NCI-H748 (cell line): ENCODE results near the gene DYRK1B.

Experiments
- DNase-seq: peaks from one replicate; lab custom pipeline; 2025; ENCODE audit not compliant: unreplicated experiment; lab: John Stamatoyannopoulos, UW

DYRK1B gene

DNA sequence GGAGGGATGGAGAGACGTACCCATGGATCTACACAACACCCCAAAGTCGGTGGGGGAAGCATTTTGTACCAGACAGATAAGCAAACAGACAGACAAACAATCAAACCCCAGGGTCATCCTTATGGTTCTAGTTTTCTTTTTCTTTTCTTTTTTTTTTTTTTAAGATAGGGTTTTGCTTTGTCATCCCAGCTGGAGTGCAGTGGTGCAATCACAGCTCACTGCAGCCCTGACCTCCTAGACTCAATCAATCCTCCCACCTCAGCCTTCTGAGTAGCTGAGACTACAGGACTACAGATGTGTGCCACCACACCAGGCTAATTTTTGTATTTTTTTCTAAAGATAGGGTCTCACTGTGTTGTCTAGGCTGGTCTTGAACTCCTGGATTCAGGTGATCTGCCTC is 30.2 kb upstream of the DYRK1B start:
- no peak for DNase-seq

DNA sequence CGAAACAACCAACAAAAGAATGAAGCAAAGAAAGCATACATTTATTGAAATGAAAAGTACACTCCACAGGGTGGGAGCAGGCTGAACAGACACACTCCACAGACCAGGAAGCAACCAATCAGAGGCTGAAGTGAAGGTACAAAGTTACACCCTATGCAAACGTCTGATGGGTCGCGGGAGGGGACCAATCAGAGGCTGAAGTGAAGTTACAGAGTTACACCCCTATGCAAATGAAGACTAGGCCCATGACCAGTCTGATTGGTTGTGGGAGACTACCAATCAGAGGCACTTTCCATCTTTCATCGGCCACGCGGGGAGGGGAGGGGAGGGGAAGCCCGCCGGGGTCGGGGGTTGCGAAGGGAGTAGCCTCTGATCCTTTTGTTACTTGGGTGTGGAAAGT is 24.6 kb upstream of the DYRK1B start:
- DNase-seq: peak; percentile 99

DNA sequence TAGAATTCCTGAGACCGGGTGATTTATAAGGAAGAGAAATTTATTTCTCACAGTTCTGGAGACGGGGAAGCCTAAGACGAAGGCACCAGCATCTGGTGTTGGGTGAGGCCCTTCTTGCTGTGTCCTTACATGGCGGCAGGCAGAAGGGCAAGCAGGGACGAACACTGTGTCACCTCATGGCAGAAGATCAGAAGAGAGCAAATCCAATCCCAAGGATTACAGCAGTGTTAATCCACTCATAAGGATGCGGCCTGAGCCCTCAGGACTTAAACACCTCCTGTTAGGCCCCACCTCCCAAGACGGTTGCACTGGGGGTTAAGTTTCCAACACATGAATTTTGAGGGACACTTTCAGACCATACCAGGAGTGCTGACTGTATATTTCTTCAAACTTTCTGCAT is 18.9 kb upstream of the DYRK1B start:
- no peak for DNase-seq

DNA sequence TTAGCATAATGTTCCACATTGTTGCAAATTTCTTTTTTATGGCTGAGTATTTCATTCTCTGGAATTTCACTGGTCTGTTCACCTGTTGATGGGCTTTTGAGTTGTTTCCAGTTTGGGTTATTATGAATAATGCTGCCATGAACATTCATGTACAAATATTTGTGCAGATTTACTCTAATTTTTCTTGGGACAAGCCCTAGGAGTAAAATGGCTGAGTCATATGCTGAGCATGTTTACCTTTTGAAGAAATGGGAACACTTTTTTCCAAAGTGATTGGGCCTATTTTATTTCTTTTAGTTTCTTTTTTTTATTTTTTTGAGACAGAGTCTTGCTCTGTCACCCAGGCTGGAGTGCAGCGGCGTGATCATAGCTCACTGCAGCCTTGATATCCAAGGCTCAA is 16.9 kb upstream of the DYRK1B start:
- no peak for DNase-seq

DNA sequence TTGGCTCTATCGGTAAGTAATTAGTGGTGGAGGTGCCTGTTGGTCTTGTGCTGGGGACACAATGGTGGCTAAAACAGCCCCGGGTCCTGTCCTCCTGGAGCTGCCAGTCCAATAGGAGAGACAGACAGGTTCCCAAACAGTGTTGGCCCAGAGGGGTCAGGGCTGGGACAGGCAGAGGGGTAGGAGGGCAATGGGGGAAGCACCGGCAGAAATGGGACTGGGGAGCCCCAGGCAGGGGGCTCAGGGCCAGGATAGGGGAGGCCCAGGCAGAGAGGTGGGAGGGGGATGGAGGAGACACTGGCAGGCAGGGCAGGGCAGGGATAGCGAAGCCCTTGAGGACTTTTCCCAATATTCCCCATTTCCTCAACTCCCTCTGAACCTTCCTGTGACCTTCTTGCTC is 14.4 kb upstream of the DYRK1B start:
- DNase-seq: no peak

DNA sequence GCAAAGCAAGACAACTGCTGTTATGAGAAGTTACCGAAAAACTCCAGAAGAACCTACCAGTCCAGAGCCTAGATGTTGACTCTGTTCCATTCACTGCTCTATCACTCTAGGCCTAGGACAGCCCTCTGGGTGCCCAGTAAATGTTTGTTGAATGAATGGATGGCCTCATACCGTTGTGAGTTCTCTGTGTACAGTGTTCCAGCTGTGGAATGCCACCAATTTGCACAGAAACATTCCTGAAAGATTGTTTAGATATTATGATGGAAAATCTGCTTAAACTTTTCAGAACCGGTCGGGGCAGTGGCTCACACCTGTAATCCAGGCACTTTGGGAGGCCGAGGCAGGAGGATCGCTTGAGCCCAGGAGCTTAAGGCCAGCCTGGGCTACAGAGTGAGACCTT is 13.6 kb upstream of the DYRK1B start:
- DNase-seq: no peak

DNA sequence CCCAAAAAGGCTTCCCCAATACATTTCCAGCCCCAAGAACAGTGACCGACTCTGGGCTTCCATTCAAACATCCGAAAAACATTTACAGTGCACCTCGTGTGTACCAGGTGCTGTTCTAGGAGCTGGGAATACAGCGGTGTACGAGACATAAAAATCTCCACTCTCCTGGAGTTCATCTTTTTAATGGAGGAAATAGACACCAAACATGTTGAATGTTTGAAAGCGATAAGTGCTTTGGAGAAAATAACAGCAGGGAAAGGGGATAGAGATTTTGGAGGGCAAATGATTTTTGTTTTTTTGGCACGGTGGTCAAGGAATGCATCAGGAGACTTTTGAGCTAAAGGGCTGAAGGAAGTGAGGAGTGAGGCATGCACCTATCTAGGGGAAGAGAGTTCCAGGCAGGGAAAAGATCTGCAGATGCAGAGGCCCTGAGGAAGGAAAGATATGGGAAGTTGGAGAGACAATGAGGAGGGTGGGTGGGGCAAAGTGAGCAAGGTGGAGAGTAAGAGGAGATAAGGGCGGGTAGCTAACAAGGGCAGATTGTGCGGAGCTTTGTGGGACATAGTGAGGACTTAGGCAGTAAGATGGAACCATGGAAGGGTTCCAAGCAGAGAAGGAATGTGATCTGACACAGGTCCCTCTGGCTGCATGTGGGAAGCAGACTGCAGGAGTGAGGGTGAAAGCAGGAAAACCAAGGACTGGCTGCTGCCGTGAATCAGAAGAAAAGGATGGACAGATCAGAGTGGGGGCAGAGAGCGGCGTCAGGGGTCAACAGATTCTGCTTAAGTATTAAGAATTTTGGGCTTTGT is 12.9 kb upstream of the DYRK1B start:
- no peak for DNase-seq

DNA sequence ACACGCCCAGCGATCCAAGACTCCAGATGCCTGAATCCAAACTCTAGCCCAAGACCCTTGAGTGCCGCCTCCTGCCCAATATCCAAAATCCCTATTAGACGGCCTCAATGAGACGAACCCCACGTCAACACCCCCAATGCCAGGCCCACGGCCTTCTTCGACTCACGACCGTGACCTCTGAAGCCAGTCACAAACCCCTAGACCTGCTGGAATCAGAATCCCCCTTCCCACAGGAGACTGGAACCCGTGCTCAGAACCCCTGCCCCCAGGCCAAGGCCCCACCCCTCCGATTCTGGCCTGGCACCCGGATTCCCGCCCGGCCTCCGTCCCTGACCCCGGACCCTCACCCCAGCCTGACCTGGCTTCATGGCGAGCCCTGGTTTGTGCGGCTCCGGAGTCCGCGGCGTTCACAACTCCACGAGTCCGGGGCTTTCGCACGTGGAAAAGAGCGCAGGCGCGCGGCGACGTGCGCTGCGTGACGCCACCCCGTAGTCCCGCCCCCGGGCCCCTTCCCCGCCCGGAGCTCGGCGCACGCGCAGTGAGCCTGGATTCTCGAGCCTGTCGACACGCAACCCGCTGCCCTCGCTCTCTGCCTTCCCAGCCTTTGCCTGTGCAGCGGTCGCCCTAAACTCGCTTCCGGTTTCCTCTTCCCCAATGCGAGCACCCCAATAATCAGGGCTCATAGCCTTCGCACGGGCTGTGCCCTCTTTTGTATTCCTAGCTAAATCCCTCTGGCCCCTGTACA is 12.1 kb upstream of the DYRK1B start, which contains the start of gene FBL:
FBL (minus strand) TSS at position 447 of the 745 bp plus-strand sequence; CDS start at position 368, 79 bp downstream.
- peak; percentile 94 for DNase-seq

DNA sequence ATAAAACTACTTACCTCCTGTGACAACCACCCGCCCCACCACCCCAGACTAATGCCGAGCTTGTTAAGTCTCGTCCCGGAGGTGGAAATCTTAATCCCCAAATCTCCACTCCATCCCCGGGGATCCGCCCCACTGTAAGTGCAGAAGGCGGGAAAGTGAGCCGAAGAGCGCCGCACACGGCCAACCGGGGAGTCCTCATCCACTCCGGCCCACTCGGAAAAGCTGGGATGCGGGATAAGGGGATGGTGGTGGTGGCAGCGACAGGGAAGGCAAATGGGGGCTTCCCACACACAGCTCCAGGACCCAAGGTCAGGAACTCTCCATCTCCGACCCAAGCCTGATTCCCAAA is 11.6 kb upstream of the DYRK1B start:
- peak; percentile 56 for DNase-seq

DNA sequence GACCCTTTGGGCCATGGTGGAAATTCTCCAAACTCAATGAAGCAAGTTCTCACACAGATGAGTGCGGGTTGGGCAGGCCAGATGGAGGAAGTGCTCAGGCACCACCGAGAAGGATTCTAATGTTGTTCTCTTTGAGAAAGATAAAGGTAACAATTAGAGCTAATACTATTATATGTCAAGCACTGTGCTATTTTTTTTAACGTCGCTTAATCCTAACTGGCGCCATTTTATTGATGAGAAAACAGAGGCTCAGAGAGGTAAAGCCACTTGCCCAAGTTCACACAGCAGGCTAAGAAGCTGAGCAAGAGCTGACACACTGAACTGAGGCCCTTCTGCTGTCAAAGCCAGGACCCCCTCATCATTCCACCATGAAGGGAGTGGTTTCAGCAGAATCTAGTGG is 11.2 kb upstream of the DYRK1B start:
- DNase-seq: peak; percentile 44

DNA sequence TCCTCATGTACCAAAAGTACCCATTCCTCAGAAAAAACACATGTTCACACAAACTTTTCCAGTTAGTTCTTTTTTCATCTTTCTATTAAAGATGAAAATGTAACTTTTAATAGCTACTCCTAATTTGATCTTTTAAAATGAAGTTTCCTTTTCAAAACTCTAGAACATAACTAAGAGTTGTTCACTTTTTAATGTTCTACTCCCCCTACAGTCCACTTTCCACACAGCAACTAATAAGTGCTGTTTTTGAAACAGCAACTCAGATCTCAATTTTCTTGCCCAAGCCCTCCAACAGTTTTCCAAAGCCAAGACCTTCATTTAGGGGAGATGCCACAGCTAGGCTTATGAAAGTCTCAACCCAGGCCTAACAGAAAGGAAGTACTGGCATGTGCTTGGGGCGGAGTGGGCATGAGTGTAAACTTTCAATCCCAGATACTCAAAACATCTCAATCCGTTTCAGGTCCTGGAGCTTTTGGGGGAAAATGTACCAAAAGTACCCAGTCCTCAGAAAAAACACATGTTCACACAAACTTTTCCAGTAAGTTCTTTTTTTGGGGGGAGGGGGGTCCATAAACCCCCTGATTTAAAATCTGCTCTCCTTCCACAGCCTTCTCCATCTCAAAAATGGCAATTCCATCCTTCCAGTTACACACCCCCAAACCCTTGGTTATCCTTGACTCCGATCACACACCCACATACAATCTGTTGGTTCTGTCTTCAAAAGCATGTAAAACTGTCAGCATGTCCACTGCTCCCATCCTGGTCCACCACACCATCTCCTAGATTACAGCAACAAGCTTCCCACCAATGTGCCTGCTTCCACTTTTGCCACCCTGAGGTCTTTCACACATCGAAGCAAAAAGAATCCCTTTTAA is 10.2 kb upstream of the DYRK1B start:
- DNase-seq: peak; percentile 59

DNA sequence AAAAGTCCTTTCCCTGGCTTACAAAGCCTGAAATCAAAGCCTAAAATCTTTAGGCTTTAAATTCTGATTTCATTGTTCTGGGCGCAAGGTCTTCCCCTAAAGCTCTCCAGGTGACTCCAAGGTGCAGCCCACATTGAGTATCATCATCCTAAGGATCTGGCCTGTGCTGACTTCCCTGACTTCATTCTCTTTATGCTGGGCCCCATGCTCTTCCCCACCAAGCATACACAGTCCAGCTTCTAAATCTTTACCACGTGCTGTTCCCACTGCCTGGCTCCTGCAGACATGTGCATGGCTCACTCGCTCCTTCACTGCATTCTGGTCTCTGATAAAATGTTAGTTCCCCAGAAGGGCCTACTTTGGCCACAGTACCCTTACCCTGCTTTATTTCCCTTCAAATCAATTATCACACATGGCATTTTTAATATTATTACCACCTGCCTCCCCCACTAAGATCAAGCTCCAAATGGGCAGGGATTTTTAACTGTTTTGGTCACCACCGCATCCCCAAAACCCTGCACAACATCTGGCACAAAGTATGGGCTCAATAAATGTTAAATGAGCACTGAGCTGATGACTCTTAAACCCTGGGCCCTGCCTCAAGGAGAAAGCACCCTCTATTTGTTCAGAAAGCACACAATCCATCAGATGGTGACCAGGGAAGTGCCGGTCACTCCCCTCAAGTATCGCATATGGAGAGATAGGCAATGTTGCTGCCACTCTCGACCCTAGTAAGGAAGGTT is 8.9 kb upstream of the DYRK1B start:
- no peak for DNase-seq

DNA sequence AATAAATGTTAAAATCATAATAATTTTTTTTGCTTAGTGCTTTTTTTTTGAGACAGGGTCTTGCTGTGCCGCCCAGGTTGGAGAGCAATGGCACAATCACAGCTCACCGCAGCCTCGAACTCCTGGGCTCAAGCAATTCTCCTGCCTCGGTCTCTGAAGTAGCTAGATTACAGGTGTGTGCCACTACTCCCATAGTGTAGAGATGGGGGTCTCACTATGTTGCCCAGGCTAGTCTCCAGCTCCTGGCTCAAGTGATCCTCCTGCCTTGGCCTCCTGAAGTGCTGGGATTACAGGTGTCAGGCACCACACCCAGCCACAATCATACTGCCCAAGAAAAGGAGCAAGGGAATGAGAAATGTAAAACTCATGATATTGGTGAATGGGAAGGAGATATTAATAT is 7.1 kb upstream of the DYRK1B start:
- no peak for DNase-seq

DNA sequence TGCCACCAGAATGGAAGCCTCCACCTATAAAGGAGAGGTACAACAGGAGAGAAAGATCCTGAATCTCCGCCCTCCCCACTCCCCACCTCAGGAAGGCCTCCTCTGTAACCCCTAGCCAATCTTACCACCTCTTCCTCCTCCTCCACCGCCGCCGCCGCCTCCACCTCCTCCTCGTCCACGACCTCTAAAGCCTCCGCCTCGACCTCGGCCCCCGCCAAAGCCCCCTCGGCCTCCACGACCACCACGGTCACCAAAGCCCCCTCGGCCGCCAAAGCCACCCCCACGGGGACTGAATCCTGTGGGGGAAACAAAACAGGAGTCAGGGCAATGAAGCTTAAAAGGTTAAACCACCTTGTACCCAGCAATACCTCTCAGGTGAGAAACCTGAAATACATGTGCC is 6.5 kb upstream of the DYRK1B start:
- DNase-seq: no peak

DNA sequence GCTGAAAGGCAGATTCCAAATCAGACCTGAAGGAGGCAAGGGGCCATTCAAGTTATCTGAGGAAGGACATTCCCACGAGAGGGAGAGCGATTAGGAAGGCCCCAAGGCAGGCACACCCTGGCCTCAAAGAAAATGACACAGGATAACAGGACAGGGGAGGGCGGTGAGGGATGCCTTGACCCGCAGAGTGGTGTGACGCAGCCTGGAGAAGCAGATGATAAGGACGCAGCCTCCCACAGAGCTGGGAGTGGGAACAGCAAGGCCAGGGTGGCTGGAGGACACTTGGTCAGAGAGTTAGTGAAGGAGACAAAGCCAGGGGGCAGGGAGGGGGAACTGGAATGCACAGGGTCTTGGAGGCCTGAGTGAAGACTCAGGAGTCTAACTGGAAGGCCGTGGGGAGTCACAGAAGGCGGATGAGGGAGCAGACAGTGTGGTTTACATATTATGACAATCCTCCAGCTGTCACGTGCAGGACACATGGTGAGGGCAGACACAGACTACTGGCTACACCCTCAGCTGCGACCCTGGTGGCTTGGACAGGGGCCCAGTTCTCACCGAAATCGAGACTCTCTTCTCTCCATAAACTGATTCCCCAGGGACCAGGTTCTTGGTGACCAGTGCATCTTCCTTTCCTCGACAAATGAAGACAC is 5.8 kb upstream of the DYRK1B start:
- no peak for DNase-seq

DNA sequence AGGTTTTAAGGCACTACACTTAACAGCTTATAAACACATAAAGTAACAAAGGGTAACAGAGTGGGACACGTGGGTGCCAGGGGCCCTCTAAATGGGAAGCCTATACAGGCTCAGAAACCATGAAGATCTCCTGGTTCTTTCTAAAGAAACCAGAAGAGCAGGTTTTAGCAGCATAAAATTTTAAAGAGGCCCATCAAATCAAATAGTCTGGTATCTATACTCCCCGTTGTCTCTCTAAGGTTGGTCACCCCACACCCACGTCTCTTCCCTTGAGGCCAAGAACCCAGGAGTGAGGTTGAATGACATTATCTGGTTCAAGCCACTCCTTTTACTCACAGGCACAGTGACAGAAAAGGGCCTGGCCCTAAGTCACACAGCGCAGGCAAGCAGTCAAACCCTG is 4.6 kb upstream of the DYRK1B start:
- DNase-seq: no peak

DNA sequence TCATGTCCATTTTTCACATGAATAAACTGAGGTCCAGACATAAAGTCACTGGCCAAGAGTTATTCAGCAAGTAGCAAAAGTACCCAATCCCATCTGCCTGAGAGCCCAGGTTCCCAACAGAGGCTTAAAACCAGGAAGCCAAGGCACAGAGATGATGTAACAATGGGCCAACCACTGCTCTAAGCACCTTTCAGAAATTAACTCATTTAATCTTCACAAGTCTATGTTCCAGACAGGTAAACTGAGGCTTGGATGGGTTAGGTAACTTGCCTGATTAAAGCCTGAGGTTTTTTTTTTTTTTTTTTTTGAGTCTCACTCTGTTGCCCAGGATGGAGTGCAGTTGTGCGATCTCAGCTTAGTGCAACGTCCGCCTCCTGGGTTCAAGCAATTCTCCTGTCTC is 4.0 kb upstream of the DYRK1B start:
- no peak for DNase-seq

DNA sequence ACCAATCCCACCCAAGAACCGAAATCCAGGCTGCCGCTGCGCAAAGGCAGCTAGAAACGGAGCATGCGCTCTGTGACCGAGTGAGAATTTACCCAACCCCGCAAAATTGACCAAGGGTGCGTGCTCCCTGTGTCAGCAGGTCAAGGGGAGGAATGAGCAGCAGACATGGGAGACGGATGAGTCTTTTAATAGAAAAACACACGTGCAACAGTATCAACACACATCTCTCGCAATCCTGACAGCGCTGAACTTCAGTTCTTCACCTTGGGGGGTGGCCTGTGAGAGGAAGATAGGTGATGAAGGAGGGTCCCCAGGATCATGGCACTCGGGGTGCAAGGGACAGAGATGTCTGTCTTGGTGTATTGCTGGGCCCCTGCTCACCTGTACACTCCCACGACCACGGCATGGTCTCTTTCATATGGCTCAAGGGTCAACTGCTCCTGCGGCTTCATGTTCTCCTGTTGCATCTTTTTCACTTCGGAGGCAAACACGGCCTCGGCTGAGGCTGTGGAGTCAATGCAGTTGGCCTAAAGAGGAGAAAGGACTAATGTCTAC is 402 bp upstream of the DYRK1B start:
- DNase-seq: no peak

DNA sequence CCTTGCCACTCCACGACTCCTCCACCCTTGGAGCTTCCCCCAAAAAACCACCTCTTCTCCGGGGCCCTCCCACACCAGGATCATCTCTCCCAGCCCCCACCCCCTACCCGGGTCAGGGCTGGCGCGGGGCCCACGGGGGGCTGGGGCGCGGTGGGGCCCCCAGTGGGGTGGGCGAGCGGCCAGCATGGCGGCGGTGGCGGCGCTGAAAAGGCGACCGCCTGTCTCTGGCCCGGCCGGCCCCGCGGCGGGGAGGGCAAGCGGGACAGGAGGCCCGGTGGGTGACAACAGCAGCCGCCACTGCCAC is 850 bp downstream of the DYRK1B start:
- no peak for DNase-seq

DNA sequence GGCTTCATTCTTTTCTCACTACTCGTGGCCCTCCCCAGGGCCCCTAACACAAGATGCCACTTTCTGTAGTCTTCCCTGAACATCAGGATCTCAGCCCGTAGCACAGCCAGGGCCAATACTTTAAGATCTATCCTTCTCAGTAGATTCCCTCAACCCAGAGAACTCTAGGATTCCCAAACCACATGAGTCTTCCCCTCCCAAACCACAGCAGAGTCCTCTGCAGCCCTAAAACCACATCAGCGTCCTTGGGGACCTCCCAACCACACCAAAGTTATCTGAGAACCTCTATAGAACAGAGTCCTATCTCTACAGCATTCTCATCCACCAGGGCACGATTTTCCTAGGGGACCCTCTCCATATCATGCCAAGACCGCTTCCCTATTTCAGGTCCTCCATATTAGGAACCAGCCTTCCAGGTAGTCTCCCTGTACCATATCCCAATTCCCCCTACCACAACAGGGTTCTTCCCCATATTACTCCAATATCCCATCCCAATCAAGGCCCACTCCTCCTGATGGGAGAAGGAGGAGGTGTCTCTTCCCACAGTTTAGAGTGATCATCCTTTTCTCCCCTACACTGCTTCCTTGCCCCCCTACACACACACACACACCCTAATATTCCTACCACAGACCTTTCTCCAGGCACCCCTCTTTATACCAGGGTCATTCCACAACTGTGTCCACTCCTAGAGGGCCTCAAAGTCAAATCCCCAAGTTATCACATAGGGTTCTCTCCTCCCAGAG is 1.4 kb downstream of the DYRK1B start:
- DNase-seq: no peak
